Choroid plexus epithelial cell (primary cell): Measurements from ENCODE around the gene PPM1L.

Source experiments
- DNase-seq: peaks from one replicate; pipeline ENCODE4 v3.0.0-alpha.2; 2010; ENCODE audit warnings: low read depth
- H3K4me3 ChIP-seq: 2 replicates; pipeline ENCODE4 v1.5.1; 2011; ENCODE audit warnings: low read depth, mild to moderate bottlenecking, control low read depth, low read length, moderate library complexity
- CTCF ChIP-seq: conservative IDR thresholded peaks from 2 replicates; pipeline ENCODE4 v1.5.1; 2011; ENCODE audit warnings: low read depth, mild to moderate bottlenecking, control low read depth, inconsistent platforms, low read length, moderate library complexity

PPM1L gene

GRCh38 chr3:160763073-160763472 lies 7.0 kb downstream of the PPM1L start:
- no peak for DNase-seq
- TF ChIP-seq CTCF: no peak

DNA sequence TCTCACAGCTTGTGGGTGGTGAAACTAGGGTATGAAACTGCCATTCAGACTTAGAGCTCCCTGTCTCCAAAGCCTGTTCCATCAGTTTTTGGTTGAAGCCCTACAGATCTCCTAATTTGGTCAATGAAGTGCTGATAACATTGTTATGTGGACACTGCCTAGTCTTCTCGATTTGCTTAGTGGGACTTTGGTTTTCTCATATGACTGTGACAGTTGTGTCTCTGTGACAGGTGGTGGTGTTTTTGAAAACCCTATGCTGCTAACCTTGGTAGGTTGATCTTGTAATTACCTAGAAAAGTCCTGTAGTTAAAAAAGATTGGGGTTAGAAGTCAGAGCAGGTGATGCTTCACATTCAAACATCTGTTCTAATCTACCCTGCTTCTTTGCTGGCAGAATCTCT lies 9.2 kb downstream of the PPM1L start:
- H3K4me3 ChIP-seq: no peak overlapping the region
- TF ChIP-seq CTCF: no peak
- DNase-seq: no peak

More at GRCh38 chr3:160763073-160763472, 7.0 kb downstream of the PPM1L start:
- H3K4me3 ChIP-seq: no peak overlapping the region

GRCh38 chr3:160768031-160768430 lies 12.0 kb downstream of the PPM1L start:
- no peak for TF ChIP-seq CTCF
- H3K4me3 ChIP-seq: no peak overlapping the region
- no peak for DNase-seq

DNA sequence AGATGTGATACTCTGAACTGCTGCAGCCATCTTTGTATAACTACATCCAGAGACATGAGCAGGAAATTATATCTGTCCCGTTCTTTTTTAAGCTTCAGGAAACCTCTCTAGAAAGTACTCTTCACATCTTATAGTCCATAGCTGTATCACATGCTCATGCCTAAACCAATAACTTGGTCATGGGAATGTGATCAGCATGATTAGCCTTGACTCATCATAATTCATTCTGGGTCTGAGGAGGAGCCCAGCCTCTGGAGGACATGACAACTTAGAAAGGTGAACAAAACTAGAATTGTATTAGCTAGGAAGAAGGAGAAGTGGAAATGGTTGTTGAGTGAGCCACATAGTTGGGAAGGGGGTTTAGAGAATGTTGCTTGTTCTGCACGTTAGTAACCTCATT lies 12.9 kb downstream of the PPM1L start:
- no peak overlapping the region for H3K4me3 ChIP-seq
- DNase-seq: no peak
- no peak for TF ChIP-seq CTCF

DNA sequence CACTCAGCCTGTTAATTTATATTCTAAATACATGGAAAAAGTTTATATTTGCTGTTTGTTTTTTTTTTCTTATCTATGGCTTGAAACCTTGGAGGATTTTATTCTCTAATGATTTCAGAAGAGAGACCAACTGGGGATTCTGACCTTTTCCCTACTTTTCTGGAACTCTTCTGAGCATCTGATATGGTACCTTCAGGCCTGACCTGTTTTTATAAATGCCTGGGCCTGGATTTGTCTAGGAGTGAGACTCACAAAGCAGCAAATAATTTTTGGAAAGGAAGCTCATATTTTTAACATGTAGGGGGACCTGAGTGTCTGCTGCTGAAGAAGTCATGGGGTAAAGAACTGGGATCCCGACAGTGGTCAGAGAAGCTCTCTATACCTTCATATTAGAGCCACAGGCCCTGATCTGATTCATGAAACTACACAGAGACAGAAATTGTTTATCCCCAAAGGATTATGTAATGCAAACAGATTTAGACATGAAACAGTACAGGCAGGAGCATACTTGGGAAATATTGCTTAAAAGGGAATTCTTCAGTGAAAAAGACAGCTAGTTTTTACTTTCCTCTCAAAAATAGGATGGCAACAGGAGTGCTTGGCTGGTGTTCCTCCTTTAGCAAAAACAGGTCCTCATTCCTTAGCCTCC lies 15.9 kb downstream of the PPM1L start:
- no peak for TF ChIP-seq CTCF
- no peak for DNase-seq
- no peak overlapping the region for H3K4me3 ChIP-seq

DNA sequence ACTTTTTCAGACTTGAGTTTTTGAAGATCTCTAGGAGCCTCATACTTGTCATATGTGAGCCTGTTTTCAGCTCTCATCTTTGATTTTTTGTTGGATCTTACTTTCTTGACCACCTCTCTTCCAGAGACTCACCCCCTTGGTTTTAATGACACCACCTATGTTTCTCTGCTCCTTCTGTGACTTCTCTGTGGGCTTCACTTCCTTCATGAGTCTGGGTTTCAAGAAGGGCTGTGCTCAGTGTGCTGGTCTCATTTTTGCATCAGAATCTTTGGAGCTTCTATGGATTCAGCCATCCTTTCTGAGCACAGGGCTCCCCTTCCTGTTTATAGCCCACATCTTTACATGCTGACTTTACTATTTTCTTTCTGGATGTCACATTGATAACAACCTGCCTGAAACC lies 17.7 kb downstream of the PPM1L start:
- H3K4me3 ChIP-seq: no peak overlapping the region
- DNase-seq: no peak
- TF ChIP-seq CTCF: no peak

GRCh38 chr3:160774172-160774571 lies 18.1 kb downstream of the PPM1L start:
- TF ChIP-seq CTCF: no peak
- H3K4me3 ChIP-seq: no peak overlapping the region
- no peak for DNase-seq
